Activated T-helper 2 cell treated with anti-CD3 and anti-CD28 coated beads, Interferon-gamma antibody, Interleukin-2, Interleukin-4, amounts not matched to agents 10 μg/mL and 5 μg/mL and 100 μg/mL, durations not matched to agents 14 hours and 24 hours and 36 hours (primary cell): Measurements from ENCODE around the gene SLC39A11. TPM values are rescaled to one million over a fixed set of nuclear protein-coding genes. Genes with fewer than 3 reads are reported as not detected.

Experiments
- DNase-seq: peaks from one replicate; pipeline ENCODE4 v3.0.0; 2021; ENCODE audit warnings: low spot score
- H3K27ac Mint-ChIP-seq: one replicate; pipeline ENCODE4 v1.8.0; 2021; ENCODE audit warnings: mixed read lengths
- H3K27me3 Mint-ChIP-seq: one replicate; pipeline ENCODE4 v1.8.0; 2021; ENCODE audit warnings: low read depth, mixed read lengths
- H3K36me3 Mint-ChIP-seq: one replicate; pipeline ENCODE4 v1.8.0; 2021; ENCODE audit warnings: low read depth, mixed read lengths
- H3K4me1 Mint-ChIP-seq: one replicate; pipeline ENCODE4 v1.8.0; 2021; ENCODE audit warnings: low read depth, mixed read lengths
- H3K4me3 Mint-ChIP-seq: one replicate; pipeline ENCODE4 v1.8.0; 2021; ENCODE audit warnings: low read depth, mild to moderate bottlenecking, moderate library complexity, mixed read lengths
- H3K9me3 Mint-ChIP-seq: one replicate; pipeline ENCODE4 v1.8.0; 2021; ENCODE audit warnings: mixed read lengths
- intact Hi-C: fragments of 100-400 bp; cut with micrococcal nuclease; formaldehyde crosslinking; loops from one replicate; pipeline ENCODE4 v1.15.1; 2023
- total RNA-seq: library from RNA; stranded (reverse); gene quantifications from 2 replicates; pipeline ENCODE4 v1.2.3, GENCODE V29; 2022

SLC39A11 gene
- total RNA-seq, 1 donor from 2014 or later: 20.2 TPM

DNA sequence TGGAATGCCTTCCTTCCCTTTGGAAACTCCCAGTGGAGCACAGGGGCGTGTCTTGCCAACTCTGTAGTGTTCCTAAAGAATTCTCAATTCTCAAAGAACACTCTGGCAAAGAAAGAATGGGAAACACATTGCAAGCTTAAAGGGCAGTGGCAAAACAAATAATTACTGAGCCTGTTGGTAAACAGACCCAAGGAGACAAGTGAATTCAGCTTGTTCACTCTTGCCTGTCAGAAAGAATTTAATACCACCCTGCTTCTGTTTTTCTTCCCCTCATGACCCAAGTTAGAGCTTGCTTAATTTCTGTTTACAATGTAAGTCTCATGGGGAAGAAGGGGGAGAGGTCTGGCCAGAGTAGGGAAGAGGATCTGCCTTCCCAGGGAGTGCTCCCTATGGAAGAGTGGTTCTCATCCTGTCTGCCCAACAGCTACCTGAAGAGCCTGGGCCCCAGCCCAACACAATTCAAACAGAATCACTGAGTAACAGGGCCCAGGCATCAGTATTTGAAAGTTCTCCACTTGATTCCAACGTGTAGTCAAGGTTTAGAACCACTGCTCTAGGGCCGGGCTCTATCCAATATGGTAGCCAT is 386.0 kb downstream of the SLC39A11 start:
- DNase-seq: no peak
- Mint-ChIP-seq H3K36me3 (peaks cover 30% of the 10 kb centered on the region), H3K27ac (no peak overlapping the region), H3K9me3 (peaks cover 18% of the 10 kb centered on the region), H3K27me3 (no peaks in the 10 kb centered on the region), H3K4me3 (no peak overlapping the region), H3K4me1 (peaks cover 41% of the 10 kb centered on the region)
- intact Hi-C loops: no loop called here

- peak overlapping the region; percentile 40 for H3K27ac Mint-ChIP-seq
- H3K4me1 Mint-ChIP-seq: peaks cover 38% of the 10 kb centered on the region
- H3K27me3 Mint-ChIP-seq: no peaks in the 10 kb centered on the region
- no peak overlapping the region for H3K4me3 Mint-ChIP-seq
- H3K9me3 Mint-ChIP-seq: peaks cover 13% of the 10 kb centered on the region
- intact Hi-C loops: no loop called here
- no peak for DNase-seq
- peaks cover 26% of the 10 kb centered on the region for H3K36me3 Mint-ChIP-seq
These were observed 386.5 kb downstream of the SLC39A11 start for GRCh38 chr17:72705905-72706395.

GRCh38 chr17:72702998-72703397 is 389.5 kb downstream of the SLC39A11 start:
- Mint-ChIP-seq H3K36me3 (peaks cover 11% of the 10 kb centered on the region), H3K4me3 (no peak overlapping the region), H3K9me3 (peaks cover 6% of the 10 kb centered on the region), H3K4me1 (peaks cover 18% of the 10 kb centered on the region), H3K27me3 (no peaks in the 10 kb centered on the region), H3K27ac (no peak overlapping the region)
- DNase-seq: no peak
- intact Hi-C loops: no loop called here

DNA sequence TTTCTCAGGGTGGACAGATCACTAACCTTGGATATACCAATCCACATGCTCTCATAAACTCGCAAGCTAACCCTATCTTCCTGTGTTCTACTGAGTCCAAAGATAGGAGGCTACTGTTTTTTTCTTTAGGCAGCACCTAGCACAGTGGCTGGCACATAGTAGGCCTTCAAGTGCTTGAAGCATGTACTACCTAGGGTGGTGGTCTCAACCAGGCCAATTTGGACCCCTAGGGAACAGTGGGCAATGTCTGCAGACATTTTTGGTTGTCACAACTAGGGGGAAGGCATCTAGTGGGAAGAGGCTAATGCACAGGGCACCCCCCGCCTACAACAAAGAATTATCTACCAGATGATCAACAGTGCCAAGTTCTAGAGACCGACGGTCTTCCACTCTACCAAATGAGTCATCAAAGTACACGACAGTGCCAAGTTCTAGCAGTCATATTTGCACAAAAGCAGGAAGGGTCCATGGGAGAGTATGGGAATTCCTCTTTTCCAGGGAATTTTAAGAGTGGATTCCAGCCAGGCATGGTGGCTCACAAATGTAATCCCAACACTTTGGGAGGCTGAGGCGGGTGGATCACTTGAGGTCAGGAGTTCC is 390.3 kb downstream of the SLC39A11 start:
- Mint-ChIP-seq H3K4me3 (no peak overlapping the region), H3K27ac (no peak overlapping the region), H3K4me1 (peaks cover 22% of the 10 kb centered on the region), H3K36me3 (peaks cover 6% of the 10 kb centered on the region), H3K9me3 (peaks cover 6% of the 10 kb centered on the region), H3K27me3 (no peaks in the 10 kb centered on the region)
- intact Hi-C loops: no loop called here
- no peak for DNase-seq

GRCh38 chr17:72700226-72700625 is 392.3 kb downstream of the SLC39A11 start:
- peaks cover 15% of the 10 kb centered on the region for H3K4me1 Mint-ChIP-seq
- no peaks in the 10 kb centered on the region for H3K27me3 Mint-ChIP-seq
- peaks cover 6% of the 10 kb centered on the region for H3K9me3 Mint-ChIP-seq
- H3K27ac Mint-ChIP-seq: no peak overlapping the region
- intact Hi-C loops: no loop called here
- DNase-seq: no peak
- H3K4me3 Mint-ChIP-seq: no peak overlapping the region
- H3K36me3 Mint-ChIP-seq: peaks cover 5% of the 10 kb centered on the region

- Mint-ChIP-seq H3K4me1 (peaks cover 15% of the 10 kb centered on the region), H3K27ac (no peak overlapping the region), H3K27me3 (no peaks in the 10 kb centered on the region), H3K36me3 (peaks cover 5% of the 10 kb centered on the region), H3K9me3 (peaks cover 6% of the 10 kb centered on the region), H3K4me3 (no peak overlapping the region)
- intact Hi-C loops: no loop called here
- no peak for DNase-seq
These were observed 392.9 kb downstream of the SLC39A11 start for GRCh38 chr17:72699545-72699944.

DNA sequence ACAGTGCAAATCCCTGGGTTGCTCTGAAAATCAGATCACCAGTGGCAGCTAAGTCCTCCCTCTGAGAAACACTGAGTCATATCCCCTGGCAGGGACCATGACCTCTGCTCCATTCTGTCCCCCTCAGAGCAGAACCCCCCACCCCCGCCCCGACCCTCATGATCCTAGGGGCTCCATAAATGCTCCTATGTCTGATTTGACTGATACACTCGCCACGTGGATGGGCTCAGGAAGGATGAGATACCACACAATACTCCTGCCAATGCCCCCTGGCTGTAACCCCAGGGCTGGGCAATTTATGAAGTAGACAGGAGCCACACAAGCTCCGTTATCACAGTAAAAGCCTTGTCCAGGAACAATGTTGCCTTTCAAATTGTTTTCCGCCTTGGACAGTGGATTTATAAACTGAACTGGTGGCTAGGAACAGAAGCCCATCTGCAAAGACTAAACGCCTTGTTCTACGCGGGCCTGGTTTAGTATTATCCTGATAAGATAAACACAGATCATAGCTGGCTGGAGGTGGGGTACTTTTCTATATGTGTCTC is 394.8 kb downstream of the SLC39A11 start:
- Mint-ChIP-seq H3K4me1 (peaks cover 15% of the 10 kb centered on the region), H3K9me3 (peaks cover 6% of the 10 kb centered on the region), H3K36me3 (peaks cover 5% of the 10 kb centered on the region), H3K4me3 (no peak overlapping the region), H3K27me3 (no peaks in the 10 kb centered on the region), H3K27ac (no peak overlapping the region)
- DNase-seq: no peak
- intact Hi-C loops: no loop called here

- no peaks in the 10 kb centered on the region for H3K27me3 Mint-ChIP-seq
- no peak overlapping the region for H3K4me3 Mint-ChIP-seq
- peaks cover 5% of the 10 kb centered on the region for H3K36me3 Mint-ChIP-seq
- intact Hi-C loops: no loop called here
- peaks cover 7% of the 10 kb centered on the region for H3K4me1 Mint-ChIP-seq
- DNase-seq: no peak
- H3K27ac Mint-ChIP-seq: no peak overlapping the region
- peaks cover 6% of the 10 kb centered on the region for H3K9me3 Mint-ChIP-seq
These were observed 395.8 kb downstream of the SLC39A11 start for GRCh38 chr17:72696721-72697120.

DNA sequence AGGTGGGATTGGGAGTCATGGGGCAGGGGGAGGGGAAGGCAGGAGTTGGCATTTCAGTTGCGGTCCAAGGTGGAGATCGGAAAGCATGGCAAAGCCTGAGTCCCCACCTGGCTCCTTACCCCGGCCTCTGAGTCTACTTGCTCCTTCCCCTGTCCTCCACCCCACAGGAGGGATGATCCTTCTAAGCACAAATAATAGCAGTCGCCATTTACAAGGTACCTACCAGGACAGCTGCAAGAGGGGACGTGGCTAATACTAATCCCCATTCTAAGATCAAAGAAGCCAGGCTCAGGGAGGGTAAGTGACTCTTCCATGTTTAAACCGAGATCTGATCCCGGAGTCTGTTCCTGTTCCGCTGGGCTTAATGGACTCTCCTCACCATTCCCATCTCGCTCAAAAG is 396.3 kb downstream of the SLC39A11 start:
- no peak for DNase-seq
- Mint-ChIP-seq H3K27me3 (no peaks in the 10 kb centered on the region), H3K27ac (no peak overlapping the region), H3K4me1 (peaks cover 7% of the 10 kb centered on the region), H3K36me3 (peaks cover 5% of the 10 kb centered on the region), H3K9me3 (peaks cover 6% of the 10 kb centered on the region), H3K4me3 (no peak overlapping the region)
- intact Hi-C loops: no loop called here

- Mint-ChIP-seq H3K4me1 (peaks cover 7% of the 10 kb centered on the region), H3K36me3 (no peaks in the 10 kb centered on the region), H3K4me3 (no peak overlapping the region), H3K27ac (no peak overlapping the region), H3K9me3 (no peaks in the 10 kb centered on the region), H3K27me3 (no peaks in the 10 kb centered on the region)
- intact Hi-C loops: no loop called here
- DNase-seq: no peak
These were observed 398.5 kb downstream of the SLC39A11 start for GRCh38 chr17:72693956-72694355.

DNA sequence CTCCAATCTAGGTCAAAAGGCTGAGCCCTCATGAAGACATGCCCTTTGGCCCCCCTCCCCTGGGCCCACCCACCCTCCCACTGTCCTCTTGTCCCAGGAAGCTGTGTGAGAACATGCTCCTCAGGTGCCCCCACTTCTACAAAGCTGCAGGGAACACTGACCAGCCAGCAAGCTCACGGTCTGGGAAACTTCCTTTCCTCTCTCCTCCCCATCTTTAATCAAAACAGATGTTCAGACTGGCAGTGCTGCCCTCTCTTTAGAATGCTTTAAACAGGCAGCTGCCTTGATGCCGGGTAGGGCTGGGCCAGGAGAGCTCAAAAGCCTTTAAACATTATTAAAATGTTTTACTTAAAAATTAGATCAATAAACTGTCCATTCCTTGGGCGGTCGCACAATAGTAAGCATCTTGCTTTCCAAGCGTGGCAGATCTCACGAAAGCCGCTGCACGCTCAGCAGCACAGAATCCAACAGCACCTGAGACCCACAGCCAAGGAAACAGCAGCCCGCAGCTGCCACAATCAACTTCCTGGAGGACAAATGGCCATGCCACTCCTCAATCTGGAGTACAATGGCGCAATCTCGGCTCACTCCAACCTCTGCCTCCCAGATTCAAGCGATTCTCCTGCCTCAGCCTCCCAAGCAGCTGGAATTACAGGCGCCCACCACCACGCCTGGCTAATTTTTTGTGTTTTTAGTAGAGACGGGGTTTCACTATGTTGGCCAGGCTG is 399.2 kb downstream of the SLC39A11 start:
- no peak for DNase-seq
- H3K9me3 Mint-ChIP-seq: no peaks in the 10 kb centered on the region
- no peak overlapping the region for H3K4me3 Mint-ChIP-seq
- intact Hi-C loops: no loop called here
- no peaks in the 10 kb centered on the region for H3K27me3 Mint-ChIP-seq
- H3K27ac Mint-ChIP-seq: no peak overlapping the region
- no peaks in the 10 kb centered on the region for H3K36me3 Mint-ChIP-seq
- peaks cover 7% of the 10 kb centered on the region for H3K4me1 Mint-ChIP-seq

- no peaks in the 10 kb centered on the region for H3K9me3 Mint-ChIP-seq
- intact Hi-C loops: no loop called here
- H3K27ac Mint-ChIP-seq: no peak overlapping the region
- H3K27me3 Mint-ChIP-seq: no peaks in the 10 kb centered on the region
- no peak for DNase-seq
- H3K4me1 Mint-ChIP-seq: peaks cover 3% of the 10 kb centered on the region
- no peak overlapping the region for H3K4me3 Mint-ChIP-seq
- H3K36me3 Mint-ChIP-seq: no peaks in the 10 kb centered on the region
These were observed 399.8 kb downstream of the SLC39A11 start for GRCh38 chr17:72692676-72693075.

- intact Hi-C loops: no loop called here
- DNase-seq: no peak
- Mint-ChIP-seq H3K9me3 (no peaks in the 10 kb centered on the region), H3K36me3 (no peaks in the 10 kb centered on the region), H3K4me3 (no peak overlapping the region), H3K27me3 (no peaks in the 10 kb centered on the region), H3K27ac (no peak overlapping the region), H3K4me1 (no peaks in the 10 kb centered on the region)
These were observed 400.9 kb downstream of the SLC39A11 start for GRCh38 chr17:72691586-72691985.
